Fibroblast of skin of scalp (primary cell): Measurements from ENCODE around the gene GPR156.

Experiments used
- DNase-seq: peaks from one replicate; pipeline ENCODE4 v3.0.0-alpha.2; 2013

GPR156 gene

GRCh38 chr3:120192579-120192978 is 92.4 kb downstream of the GPR156 start:
- DNase-seq, result no peak

- DNase-seq, result no peak
Observed at GRCh38 chr3:120192159-120192558, 92.9 kb downstream of the GPR156 start.

GRCh38 chr3:120182613-120183511 is 102.2 kb downstream of the GPR156 start:
- peak; percentile 70 for DNase-seq

- no peak for DNase-seq
Observed at GRCh38 chr3:120181632-120182031, 103.4 kb downstream of the GPR156 start.

- no peak for DNase-seq
Observed at GRCh38 chr3:120180731-120181412, 104.2 kb downstream of the GPR156 start.

- peak; percentile 53 for DNase-seq
Observed at GRCh38 chr3:120177707-120178306, 107.2 kb downstream of the GPR156 start.

GRCh38 chr3:120177151-120177550 is 107.9 kb downstream of the GPR156 start:
- peak; percentile 92 for DNase-seq

- no peak for DNase-seq
Observed at GRCh38 chr3:120174811-120175539, 110.0 kb downstream of the GPR156 start.

- DNase-seq, result peak; percentile 47
Observed at GRCh38 chr3:120173056-120173675, 111.9 kb downstream of the GPR156 start.

- peak; percentile 90 for DNase-seq
Observed at GRCh38 chr3:120172070-120172469, 113.0 kb downstream of the GPR156 start.

GRCh38 chr3:120171134-120171873 is 113.7 kb downstream of the GPR156 start:
- no peak for DNase-seq

- peak; percentile 56 for DNase-seq
Observed at GRCh38 chr3:120170223-120170622, 114.8 kb downstream of the GPR156 start.

- no peak for DNase-seq
Observed at GRCh38 chr3:120169407-120169806, 115.6 kb downstream of the GPR156 start.

- no peak for DNase-seq
Observed at GRCh38 chr3:120168611-120169010, 116.4 kb downstream of the GPR156 start.

GRCh38 chr3:120168038-120168437 is 117.0 kb downstream of the GPR156 start:
- DNase-seq, result no peak

GRCh38 chr3:120167488-120167887 is 117.5 kb downstream of the GPR156 start:
- no peak for DNase-seq

GRCh38 chr3:120163816-120164215 is 121.2 kb downstream of the GPR156 start:
- DNase-seq, result no peak

GRCh38 chr3:120163026-120163425 is 122.0 kb downstream of the GPR156 start:
- no peak for DNase-seq

GRCh38 chr3:120162400-120162799 is 122.6 kb downstream of the GPR156 start:
- peak; percentile 73 for DNase-seq

- no peak for DNase-seq
Observed at GRCh38 chr3:120161902-120162301, 123.1 kb downstream of the GPR156 start.

- DNase-seq, result peak; percentile 100
Observed at GRCh38 chr3:120160050-120160449, 125.0 kb downstream of the GPR156 start.
